Heart left ventricle (tissue), 16 donors: ENCODE measurements around the gene KCNH8. TPM values are rescaled to one million over a fixed set of nuclear protein-coding genes. Genes with fewer than 3 reads are reported as not detected.

ENCODE experiments used
- ATAC-seq, 4 donors: fragments of 200-7000 bp; cut with Tn5 transposase; one replicate each; pipeline ENCODE4 v1.9.1; 2020 to 2022; ENCODE audit warnings: moderate library complexity in 4 of 4, mild to moderate bottlenecking in 3 of 4, moderate number of reproducible peaks in 1 of 4
- DNase-seq, 5 donors: peaks; one replicate each; pipeline ENCODE4 v3.0.0-alpha.2; 2020
- H3K27ac ChIP-seq, 12 donors: fragments of 200-600 bp; sonication (generic) in 4 of 12; one replicate each; pipeline versions ENCODE4 v1.5.0 to v1.8.0; 2016 to 2022; ENCODE audit warnings: mild to moderate bottlenecking in 2 of 12
- H3K27me3 ChIP-seq, 9 donors: fragments of 200-600 bp; sonication (generic) in 2 of 9; one replicate each; pipeline versions ENCODE4 v1.5.1 to v1.8.0; 2016 to 2022; ENCODE audit warnings: mild to moderate bottlenecking in 3 of 9
- H3K36me3 ChIP-seq, 9 donors: fragments of 200-600 bp; sonication (generic) in 2 of 9; one replicate each; pipeline versions ENCODE4 v1.5.0 to v1.8.0; 2018 to 2022; ENCODE audit warnings: mild to moderate bottlenecking in 2 of 9
- H3K4me1 ChIP-seq, 12 donors: fragments of 200-600 bp; sonication (generic) in 4 of 12; one replicate each; pipeline versions ENCODE4 v1.5.0 to v1.8.0; 2016 to 2022; ENCODE audit warnings: mild to moderate bottlenecking in 3 of 12
- H3K4me3 ChIP-seq, 12 donors: fragments of 200-600 bp; sonication (generic) in 4 of 12; one replicate each; pipeline versions ENCODE4 v1.5.0 to v1.8.0; 2017 to 2022; ENCODE audit warnings: mild to moderate bottlenecking in 9 of 12, moderate library complexity in 4 of 12
- H3K9me3 ChIP-seq, 12 donors: fragments of 200-600 bp; sonication (generic) in 4 of 12; one replicate each; pipeline versions ENCODE4 v1.5.0 to v1.8.0; 2016 to 2022; ENCODE audit warnings: mild to moderate bottlenecking in 1 of 12
- POLR2A ChIP-seq, 2 donors: fragments of 450-650 bp; IDR thresholded peaks; one replicate each; pipeline ENCODE4 v1.6.1; 2017; ENCODE audit warnings: antibody characterized with exemption in 2 of 2, mild to moderate bottlenecking in 2 of 2, moderate library complexity in 2 of 2
- WGBS, 4 donors: extraction: QIAGEN DNeasy Blood & Tissue Kit in 2 of 4; methylation state at CpG; one replicate each; pipeline versions ENCODE4 v1.1.5 to v1.1.7; 2013 to 2018; 5-methylcytosine and 5-hydroxymethylcytosine counted together
- intact Hi-C, 10 donors: fragments of 100-400 bp; cut with DNase I; formaldehyde crosslinking; loops; one replicate each; pipeline versions ENCODE4 v1.11.1 to v1.14.2; 2022
- polyA plus RNA-seq, 2 donors: library from polyadenylated mRNA; stranded (reverse); fragments of 200-250 nt; gene quantifications; one replicate each; pipeline ENCODE4 v1.2.3, GENCODE V29; 2013
- total RNA-seq, 9 donors: library from RNA; depleted of rRNA in 2 of 9; stranded (reverse); fragments of >200 nt in 2 of 9; fragmentation: NEBNext Ultra II Directional in 3 of 9; extraction: Animal tissue kit (Norgen Biotek cat#: 25700) in 3 of 9; gene quantifications; one replicate each; pipeline versions ENCODE4 v1.1.0 to v1.2.4, GENCODE V29; 2016 to 2023
- TF ChIP-seq, protein P1 (sequence below), 12 donors: fragments of 200-600 bp; sonication (generic) in 4 of 12; IDR thresholded peaks; one replicate each; pipeline versions ENCODE4 v1.5.0 to v1.8.0; 2018 to 2022; ENCODE audit warnings: antibody characterized with exemption in 12 of 12, mild to moderate bottlenecking in 5 of 12
- donor health status: ischemic (EF 13 %, LVEDD 7.1; RV severe dilation, severe dysfunction).
- donor health status: healthy with polysubstance abuse.
- donor health status: DM: no; HTN: yes; CAD: no.
- donor health status: DM: no; HTN: no; CAD: no.
- donor health status: ischemic (EF 25% LVEDD 6.9; RV normal size, moderate dysfunction).
- donor health status: ischemic (EF 25% LVEDD 5.7; RV mildly dilated, moderate dysfunction).
- donor health status: healthy.
- donor health status: DM: yes; HTN: yes; CAD: no.
- donor health status: ischemic (EF 35%, LVEDD 5.7; RV mildly dilated, moderate dysfunction).
- donor health status: nonischemic (EF 11% LVEDD 7.7; RV severe dilation, severe dysfunction).
- donor health status: DM: yes; HTN: yes; CAD: no.
- donor health status: PGD.
- donor health status: ischemic (EF 29% LVEDD 5.4; RV normal size, mild dysfunction).
- donor health status: nonischemic (EF 23%, LVEDD 6.1; RV moderate dilation, normal function).

KCNH8 gene
- total and polyA plus RNA-seq, 11 donors, result 0.04 to 0.20 (median 0.07) TPM; not detected in 7

DNA sequence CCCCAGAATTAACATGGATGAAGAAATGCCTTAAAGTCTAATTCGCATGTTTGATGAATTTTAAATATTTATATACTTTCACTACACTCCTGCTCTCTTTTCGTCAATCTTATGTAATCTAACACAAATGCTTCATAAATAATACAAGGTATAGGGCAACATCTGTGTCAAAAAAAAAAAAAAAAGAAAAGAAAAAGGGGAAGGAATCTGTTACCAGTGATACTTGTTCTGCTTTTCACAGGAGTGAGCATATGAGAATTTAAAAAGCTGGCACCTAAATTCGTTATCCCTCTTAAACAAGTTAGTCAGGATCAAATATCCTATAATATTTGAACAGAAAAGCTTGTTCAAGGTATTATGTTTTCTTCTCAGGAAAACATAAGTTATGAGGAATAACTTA is 243.8 kb downstream of the KCNH8 start:
- ATAC-seq, result no peak
- Histone ChIP-seq H3K9me3 (no peaks in the 10 kb centered on the region), H3K36me3 (no peaks in the 10 kb centered on the region), H3K4me3 (no peak overlapping the region), H3K27ac (no peak overlapping the region), H3K4me1 (no peaks in the 10 kb centered on the region), H3K27me3 (no peaks in the 10 kb centered on the region)
- DNase-seq, result no peak
- TF ChIP-seq, protein P1, sequence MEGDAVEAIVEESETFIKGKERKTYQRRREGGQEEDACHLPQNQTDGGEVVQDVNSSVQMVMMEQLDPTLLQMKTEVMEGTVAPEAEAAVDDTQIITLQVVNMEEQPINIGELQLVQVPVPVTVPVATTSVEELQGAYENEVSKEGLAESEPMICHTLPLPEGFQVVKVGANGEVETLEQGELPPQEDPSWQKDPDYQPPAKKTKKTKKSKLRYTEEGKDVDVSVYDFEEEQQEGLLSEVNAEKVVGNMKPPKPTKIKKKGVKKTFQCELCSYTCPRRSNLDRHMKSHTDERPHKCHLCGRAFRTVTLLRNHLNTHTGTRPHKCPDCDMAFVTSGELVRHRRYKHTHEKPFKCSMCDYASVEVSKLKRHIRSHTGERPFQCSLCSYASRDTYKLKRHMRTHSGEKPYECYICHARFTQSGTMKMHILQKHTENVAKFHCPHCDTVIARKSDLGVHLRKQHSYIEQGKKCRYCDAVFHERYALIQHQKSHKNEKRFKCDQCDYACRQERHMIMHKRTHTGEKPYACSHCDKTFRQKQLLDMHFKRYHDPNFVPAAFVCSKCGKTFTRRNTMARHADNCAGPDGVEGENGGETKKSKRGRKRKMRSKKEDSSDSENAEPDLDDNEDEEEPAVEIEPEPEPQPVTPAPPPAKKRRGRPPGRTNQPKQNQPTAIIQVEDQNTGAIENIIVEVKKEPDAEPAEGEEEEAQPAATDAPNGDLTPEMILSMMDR (IDR thresholded peaks at IDR 0.05), result no peak
- no peak for TF ChIP-seq POLR2A (IDR thresholded peaks at IDR 0.05)
- WGBS, 4 donors, result 65 to 80% (median 77%) methylated on average over 3 of the region's 3 CpGs
- intact Hi-C loops, result no loop called here

DNA sequence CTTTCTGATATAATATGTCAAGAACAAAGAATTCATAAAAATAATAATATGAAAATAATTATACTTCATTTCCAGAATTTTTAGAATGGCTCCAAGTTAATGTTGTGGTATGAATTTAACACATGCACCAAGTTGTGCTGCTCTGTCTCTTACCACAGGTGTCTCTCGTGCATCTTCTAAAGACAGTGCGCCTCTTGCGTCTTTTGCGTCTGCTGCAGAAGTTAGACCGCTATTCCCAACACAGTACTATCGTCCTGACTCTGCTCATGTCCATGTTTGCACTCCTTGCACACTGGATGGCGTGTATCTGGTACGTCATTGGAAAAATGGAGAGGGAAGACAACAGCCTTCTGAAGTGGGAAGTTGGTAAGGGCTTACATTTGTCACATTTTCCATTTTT is 246.6 kb downstream of the KCNH8 start:
- no peak for TF ChIP-seq POLR2A (IDR thresholded peaks at IDR 0.05)
- TF ChIP-seq, protein P1 (IDR thresholded peaks at IDR 0.05), result no peak
- intact Hi-C loops, result no loop called here
- Histone ChIP-seq H3K36me3 (no peaks in the 10 kb centered on the region), H3K4me1 (no peaks in the 10 kb centered on the region), H3K27ac (no peak overlapping the region), H3K9me3 (no peaks in the 10 kb centered on the region), H3K4me3 (no peak overlapping the region), H3K27me3 (no peaks in the 10 kb centered on the region)
- no peak for DNase-seq
- 86 to 91% (median 87%) methylated on average over 8 of the region's 8 CpGs for WGBS, 4 donors
- no peak for ATAC-seq

DNA sequence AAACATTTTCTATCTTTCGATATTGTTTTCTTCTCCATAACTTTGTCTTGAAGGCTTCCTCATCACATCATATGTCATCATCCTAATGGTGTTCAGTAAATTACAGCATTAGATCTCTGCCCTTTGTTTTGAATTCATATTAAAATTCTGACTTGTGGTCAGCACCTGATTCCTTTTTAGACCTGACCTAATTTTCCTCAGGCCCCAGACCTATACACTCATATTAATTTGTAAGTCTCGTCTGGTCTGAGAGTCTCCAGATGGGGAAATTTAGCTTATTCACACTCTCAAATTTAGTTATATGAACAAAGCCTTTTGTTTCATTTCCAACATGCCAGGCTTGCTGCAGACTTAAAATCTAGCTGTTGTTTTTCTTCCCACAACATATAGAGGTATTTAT is 248.4 kb downstream of the KCNH8 start:
- H3K27ac ChIP-seq, result no peak overlapping the region
- 79 to 84% (median 82%) methylated on average over 2 of the region's 2 CpGs for WGBS, 4 donors
- ATAC-seq (no peak), DNase-seq (no peak)
- intact Hi-C loops, result no loop called here
- no peaks in the 10 kb centered on the region for H3K9me3 ChIP-seq
- no peaks in the 10 kb centered on the region for H3K36me3 ChIP-seq
- no peaks in the 10 kb centered on the region for H3K27me3 ChIP-seq
- H3K4me1 ChIP-seq, result no peaks in the 10 kb centered on the region
- H3K4me3 ChIP-seq, result no peak overlapping the region
- TF ChIP-seq, protein P1 (IDR thresholded peaks at IDR 0.05), result no peak
- TF ChIP-seq POLR2A (IDR thresholded peaks at IDR 0.05), result no peak

- Histone ChIP-seq H3K27me3 (no peaks in the 10 kb centered on the region), H3K4me1 (no peaks in the 10 kb centered on the region), H3K9me3 (no peaks in the 10 kb centered on the region), H3K4me3 (no peak overlapping the region), H3K36me3 (no peaks in the 10 kb centered on the region), H3K27ac (no peak overlapping the region)
- DNase-seq (no peak), ATAC-seq (no peak)
- TF ChIP-seq, protein P1 (IDR thresholded peaks at IDR 0.05), result no peak
- TF ChIP-seq POLR2A (IDR thresholded peaks at IDR 0.05), result no peak
- 86 to 96% (median 94%) methylated on average over 1 of the region's 1 CpG for WGBS, 4 donors
- intact Hi-C loops, result no loop called here
These were observed 251.0 kb downstream of the KCNH8 start for GRCh38 chr3:19399356-19399755.
